HK-2 (cell line): ENCODE results near the gene SPG11.
A peak's percentile ranks its signal among the peaks of the same experiment; 100 is the strongest.

Source experiments
- DNase-seq: peaks from one replicate; pipeline ENCODE4 v3.0.0-alpha.2; 2018; ENCODE audit not compliant: unreplicated experiment

SPG11 gene

DNA sequence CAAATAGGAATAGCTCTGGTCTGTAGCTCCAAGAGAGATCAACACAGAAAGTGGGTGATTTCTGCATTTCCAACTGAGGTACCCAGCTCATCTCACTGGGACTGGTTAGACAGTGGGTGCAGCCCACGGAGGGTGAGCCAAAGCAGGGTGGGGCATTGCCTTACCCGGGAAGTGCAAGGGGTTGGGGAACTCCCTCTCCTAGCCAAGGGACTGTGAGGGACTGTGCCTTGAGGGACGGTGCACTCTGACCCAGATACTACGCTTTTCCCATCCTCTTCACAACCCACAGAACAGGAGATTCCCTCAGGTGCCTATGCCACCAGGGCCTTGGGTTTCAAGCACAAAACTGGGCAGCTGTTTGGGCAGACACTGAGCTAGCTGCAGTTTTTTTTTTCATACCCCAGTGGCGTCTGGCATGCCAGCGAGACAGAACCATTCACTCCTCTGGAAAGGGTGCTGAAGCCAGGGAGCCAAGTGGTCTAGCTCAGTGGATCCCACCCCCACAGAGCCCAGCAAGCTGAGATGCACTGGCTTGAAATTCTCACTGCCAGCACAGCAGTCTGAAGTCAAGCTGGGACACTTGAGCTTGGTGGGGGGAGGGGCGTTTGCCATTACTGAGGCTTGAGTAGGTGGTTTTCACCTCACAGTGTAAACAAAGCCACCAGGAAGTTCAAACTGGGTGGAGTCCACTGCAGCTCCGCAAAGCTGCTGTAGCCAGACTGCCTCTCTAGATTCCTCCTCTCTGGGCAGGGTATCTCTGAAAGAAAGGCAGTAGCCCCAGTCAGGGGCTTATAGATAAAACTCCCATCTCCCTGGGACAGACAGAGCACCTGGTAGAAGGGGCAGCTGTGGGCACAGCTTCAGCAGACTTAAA, 19.6 kb upstream of the SPG11 start:
- peak; percentile 28 for DNase-seq

DNA sequence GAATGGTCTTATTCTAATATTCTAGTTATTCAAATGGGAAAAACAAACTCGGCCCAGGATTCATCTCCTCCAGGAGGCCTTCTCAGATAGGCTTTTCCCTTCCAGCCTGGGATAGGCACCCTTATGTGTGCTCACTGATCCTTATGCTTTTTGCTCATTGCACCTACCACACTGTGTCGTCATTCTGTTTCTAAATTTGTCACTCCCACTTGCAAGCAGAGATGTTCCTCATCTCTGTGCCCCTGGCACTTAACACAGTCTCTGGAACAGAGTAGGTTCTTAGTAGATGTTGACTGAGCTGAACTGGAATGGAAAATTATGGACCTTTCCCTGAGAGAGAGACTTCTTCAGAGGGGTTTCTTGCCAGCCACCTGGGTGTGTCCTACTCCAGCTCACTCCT, 18.7 kb upstream of the SPG11 start:
- DNase-seq = no peak

DNA sequence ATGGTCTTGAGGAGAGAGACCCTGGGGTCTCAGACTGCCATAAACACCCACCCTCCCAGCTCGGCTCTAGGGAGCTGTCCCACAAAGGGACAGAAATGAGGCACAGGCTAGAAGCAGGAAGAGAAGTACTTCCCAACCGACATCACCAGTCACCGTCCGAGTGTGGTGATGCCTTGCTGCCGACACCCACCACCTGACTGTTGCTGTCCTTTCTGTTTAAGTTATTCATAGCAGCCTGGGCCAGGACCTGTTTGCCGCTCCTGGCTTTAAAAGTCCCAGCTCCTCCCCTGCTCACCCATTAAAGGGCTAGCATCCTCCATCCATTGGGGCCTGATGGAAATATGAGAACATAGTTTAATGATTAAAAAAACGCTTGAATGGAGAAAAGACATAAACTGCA, 13.2 kb upstream of the SPG11 start:
- no peak for DNase-seq

DNA sequence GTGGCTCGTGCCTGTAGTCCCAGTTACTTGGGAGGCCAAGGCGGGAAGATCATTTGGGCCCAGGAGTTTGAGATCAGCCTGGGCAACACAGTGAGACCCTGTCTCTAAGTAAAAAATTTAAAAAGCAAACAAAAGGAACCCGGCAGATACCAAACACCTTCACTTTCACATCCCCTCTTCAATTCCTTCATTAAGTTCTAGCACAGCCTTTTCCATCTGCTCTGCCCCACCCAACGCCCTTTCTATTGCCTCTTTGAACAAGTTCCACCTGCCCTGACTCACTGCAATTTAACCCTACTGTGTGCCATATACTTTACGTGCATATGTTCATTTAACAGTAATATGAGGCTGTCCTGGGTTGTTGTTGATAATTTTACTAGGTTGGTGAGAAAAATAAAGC, 12.4 kb upstream of the SPG11 start:
- no peak for DNase-seq

DNA sequence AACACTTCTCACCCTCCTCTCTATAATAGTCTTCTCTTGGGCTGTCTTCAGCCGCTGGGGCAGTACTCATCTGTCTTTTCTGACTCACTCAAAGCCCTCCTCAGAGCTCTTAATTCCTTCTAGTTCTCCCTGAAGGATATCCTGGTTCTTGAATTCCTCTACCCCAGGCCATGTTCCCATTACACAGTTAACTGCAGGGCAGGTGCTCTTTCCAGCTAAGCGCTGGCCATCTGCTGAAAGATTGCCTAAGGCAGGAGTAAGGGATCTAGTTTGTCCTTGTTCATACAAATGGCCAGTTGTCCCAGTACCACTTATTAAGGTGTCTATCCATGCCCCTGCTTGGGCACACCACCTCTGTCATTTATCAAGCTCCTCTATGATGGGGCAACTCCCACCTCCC, 10.2 kb upstream of the SPG11 start:
- no peak for DNase-seq

DNA sequence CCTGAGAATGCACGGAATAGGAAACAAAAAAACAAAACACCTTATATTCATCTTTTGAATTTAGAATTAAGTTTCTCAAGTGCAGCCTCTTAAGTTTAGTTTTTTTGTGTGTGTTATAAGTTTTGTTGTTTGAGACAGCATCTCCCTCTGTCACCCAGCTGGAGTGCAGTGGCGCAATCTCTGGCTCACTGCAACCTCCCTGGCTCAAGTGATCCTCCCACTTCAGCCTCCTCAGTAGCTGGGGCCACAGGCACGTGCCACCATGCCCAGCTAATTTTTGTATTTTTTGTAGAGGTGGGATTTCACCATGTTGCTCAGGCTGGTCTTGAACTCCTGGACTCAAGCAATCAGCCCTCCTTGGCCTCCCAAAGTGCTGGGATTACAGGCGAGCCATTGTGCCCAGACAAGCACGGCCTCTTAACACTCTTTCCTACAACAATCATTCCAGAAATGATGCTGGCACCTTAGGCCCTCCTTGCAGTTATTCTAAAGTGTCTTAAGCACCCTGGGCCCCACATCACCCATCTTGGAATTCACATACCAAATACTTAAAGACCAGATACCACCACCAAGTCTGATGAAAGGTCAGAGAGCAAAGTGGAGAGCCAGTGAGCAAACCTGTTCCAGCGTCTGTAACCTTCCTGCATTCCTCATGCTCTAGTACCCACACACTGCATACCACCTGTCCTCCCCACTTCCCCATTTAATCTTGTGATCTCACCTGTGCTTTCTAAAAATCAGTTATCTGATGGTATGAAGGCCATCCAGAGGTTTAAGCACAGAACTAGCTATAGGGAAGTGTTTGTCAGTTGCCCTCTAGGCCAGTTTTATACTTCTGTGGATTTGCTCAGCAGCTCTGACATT, 6.9 kb upstream of the SPG11 start:
- DNase-seq = no peak

DNA sequence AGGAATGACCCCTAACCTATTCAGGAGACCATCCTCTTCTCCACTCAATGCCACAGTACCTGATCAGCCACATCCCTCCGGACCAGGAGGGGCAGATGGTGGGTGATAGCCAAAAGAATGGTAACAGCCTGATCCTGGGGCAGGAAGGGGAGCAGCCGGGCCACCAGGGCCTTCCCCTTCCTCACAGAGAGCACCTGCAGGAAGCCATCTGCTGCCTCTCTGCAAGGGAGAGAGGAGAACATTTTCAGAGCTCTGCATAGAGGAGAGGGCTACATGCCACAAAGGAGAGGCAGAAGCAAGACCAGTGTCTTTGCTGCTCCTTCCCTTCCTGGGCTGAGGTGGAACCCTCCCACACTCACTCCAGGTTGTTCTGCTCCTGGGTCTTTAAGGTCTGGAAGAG, 5.5 kb upstream of the SPG11 start:
- no peak for DNase-seq

DNA sequence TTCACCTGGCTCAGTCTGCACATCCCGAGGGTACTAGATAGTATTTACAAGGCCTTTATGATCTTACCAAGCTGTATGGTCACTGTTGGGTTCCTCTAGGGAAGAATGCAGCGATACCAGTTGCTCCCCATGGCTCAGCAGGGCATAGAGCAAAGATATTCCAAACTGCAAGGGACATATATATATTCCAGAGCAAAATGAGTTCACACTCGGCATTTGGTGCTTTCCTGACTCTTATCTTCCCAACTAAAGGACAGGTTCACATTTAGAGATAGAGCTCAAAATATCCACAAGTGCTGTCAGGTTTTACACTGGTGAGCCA, 3.5 kb upstream of the SPG11 start:
- DNase-seq = no peak

DNA sequence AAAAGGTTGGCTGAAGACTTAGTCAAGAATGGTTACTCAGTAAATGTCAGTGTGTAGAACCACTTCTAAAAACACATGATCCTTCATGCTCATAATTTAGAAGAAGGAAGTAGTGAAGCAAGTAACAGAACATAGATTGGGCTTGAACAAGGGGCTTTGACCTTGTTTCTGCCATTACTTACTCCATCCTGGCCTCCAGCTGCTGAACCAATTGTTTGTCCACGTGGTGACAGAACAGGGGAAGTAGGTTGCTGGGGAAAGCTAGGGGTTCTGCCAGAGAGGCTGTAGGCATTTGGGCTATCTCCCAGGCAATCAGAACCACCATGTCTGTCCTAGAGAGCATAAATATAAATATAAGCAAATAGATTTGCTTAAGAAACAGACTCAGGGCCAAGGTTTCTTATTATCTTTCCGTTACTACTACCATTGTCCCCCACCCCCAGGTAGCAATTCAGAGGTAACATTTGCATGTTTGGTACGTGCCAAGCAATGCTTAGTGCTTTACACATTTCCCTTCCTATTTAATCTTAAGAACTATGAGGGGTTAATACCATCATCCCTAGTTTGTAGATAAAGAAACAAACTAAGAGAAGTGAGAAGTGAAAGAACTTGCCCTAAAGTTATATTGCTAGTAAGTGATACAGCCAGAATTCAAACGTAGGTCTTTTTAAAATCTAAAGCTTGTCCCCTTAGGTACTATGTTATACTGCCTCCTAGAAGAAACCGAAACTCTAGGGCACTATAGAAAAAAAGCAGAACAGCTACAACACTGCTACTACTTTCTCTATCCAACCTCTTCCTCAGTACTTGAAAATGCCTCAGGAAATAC, 3.0 kb upstream of the SPG11 start:
- no peak for DNase-seq

DNA sequence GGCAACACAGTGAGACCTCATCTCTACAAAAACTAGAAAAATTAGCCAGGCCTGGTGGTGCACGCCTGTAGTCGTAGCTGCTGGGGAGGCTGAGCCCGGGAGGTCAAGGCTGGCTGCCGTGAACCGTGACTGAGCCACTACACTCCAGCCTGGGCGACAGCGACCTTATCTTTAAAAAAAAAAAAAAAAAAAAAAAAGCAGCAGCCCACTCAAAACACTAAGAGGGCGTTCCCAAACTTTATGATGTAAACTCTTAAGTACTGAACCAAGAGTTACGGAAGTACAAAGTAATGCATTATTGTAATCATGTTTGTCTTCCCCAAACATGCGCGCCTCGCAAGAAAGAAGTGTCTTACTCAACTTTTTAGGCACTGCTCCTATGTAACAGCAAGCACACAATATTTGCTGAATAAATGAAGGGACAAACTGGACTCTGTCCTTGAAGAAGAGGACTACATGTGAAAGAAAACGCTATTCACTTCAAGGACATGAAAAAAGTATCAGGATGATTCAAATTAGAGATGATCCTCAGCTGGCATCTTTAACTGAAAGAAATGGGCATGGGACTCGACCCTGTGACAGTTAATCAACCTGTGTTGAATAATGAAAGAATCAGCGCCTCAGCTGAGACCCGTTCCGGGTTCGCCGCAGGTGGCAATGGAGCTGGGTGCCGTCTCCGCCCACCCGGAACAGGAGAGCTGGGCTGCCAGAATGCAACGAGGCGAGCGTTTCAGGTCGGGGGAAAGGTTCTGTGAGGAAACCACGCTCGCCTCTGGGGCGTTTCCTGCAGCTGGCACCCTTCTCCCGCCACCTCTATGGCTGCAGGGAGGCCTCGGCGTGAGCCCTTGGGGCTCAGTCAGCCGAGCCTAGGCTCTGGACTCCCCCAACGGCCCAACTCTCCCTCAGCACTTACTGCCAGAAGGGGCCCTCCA, 718 bp downstream of the SPG11 start:
- DNase-seq = peak; percentile 67

DNA sequence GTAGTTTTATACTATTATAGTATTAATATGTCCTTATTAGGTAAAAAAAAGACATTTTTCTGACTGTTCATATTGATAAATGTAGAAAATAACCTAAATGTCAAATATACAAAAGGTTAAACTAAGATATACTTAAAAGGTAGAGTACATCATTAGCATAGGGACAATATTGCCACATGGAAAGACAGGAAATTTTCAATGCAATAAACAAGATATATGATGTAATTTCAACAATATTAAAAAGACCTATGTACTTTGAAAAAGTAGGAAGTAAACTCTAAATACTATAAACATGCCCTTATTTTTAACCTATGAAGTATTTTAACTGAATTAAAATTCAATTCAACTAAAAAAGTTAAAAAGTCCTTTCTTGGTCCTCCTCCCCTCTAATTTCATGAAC, 1.9 kb downstream of the SPG11 start:
- DNase-seq = no peak

DNA sequence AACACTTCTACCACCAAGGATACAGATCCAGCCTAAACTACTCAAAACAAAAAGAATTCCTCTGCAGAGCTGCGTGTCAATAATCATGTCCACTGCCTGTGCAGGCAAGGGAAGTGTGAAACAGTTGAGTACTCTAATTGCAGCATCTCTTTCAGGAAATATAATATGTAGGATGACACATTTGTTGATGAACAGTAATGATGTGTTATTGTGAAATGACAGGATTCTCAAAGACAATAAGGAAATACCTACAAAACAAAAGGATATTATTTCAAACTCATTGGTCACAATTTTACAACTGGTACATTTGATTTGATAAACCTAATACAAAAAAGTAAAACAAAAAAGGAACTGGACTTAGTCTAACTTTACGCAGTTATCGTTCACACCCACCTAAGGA, 4.4 kb downstream of the SPG11 start:
- DNase-seq = no peak

DNA sequence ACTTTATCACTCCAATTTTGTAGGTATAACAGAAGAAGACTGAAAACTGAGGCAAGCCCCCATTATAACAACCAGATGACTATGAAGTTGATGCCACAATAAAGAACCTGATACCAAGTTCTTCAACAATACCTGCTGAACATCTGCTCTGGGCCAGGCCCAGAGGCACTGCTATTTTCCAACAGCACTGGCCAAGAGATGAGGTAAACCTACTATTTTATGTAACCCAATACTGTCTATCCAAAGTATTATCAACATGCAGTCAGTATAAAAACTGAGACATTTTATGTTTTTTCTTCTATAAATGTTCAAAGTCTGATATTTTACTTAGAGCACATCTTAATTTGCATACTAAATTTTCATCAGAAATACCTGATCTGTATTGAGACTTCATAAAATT, 6.1 kb downstream of the SPG11 start:
- no peak for DNase-seq

DNA sequence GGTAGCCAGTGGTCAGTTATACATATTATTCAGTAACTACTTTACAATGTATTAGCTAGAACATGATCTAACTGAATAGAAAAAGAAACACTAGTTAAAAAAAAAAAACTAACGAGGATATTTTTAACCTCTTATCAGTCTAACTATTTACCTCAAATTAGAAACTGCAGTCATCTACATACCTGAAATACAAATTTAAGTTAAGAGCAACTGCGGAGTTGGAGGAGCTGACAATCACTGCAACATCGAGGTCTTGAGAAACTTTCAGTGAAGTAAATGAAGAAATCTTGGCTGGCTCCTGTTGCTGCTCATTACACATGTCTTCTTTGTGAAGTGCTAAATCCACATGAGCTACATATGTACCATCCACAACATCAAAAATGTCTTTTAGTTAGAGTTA, 6.5 kb downstream of the SPG11 start:
- DNase-seq = no peak

DNA sequence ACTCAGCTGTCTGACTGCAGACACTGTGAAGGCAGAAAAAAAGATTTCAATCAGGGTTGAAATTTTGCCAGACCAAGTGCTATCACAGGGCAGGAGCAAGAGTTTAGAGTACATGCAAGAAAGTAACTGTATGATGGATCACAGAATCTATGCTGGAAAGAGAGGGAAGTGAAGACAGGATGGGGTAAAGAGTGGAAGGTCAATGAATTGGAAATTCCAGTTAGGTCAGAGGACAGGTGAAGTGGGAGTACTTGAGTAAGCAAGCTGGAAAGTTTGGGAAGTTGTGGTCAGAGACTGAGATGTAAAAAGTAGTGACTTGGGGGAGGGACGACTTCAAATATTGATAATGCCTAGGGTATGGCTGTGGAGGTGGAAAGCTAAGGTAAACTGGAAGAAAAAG, 7.2 kb downstream of the SPG11 start:
- DNase-seq = no peak

DNA sequence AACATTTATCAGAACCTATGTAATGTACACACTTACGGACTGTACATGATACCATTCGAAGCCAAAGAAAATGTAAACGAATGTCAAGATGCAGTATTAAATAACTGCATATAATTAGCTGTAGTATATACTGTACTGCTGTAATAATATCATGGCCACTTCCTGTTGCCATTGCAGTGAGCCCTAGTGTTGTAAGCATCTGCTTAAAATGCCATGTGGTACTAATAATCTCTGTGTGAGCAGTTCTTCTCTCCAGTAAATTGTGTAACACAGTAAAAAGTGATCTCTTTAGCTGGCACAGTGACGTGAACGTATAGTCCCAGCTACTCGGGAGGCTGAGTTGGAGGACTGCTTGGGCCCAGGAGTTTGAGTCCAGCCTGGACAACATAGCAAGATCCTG, 8.6 kb downstream of the SPG11 start:
- DNase-seq = no peak

DNA sequence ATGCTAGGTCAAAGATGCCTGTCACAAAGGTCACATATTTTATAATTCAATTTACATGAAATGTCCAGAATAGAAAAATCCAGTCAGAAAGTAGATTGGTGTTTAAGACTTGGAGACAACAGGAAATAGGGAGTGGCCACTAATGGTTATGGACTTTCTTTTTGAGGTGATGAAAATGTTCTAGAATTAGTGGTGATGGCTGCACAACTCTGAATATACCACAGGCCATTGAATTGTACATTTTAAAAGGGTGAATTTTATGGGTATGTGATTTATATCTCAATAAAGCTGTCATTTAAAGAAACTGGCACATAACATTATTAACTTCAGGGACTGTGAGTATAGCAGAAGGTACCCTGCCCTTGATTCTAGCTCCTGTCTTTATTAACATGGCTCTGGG, 15.8 kb downstream of the SPG11 start:
- DNase-seq = no peak

DNA sequence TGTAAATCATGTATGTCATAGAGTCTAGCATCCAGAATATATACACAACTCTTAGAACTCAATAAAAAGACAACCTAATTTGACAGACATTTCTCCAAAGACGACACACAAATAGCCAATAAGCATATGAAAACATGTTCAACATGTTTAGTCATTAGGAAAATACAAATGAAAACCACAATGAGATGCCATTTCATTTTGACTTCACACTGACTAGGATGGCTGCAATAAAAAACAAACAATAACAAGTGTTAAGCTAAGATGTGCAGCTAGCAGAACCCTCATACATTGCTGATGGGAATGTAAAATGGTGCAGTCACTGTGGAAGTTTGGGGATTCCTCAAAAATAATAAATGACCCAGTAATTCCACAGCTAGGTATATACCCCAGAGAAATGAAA, 16.4 kb downstream of the SPG11 start:
- no peak for DNase-seq

DNA sequence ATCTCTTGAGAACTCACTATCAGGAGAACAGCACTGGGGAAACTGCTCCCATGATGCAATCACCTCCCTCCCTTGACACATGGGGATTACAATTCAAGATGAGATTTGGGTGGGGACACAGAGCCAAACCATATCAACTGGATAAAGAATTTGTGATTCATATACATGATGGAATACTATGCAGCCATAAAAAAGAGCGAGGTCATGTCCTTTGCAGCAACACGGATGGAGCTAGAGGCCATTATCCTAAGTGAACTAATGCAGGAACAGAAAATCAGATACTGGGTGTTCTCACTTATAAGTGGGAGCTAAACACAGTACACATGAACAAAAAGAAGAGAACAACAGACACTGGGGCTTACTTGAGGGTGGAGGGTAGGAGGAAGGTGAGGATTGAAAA, 17.0 kb downstream of the SPG11 start:
- DNase-seq = no peak

DNA sequence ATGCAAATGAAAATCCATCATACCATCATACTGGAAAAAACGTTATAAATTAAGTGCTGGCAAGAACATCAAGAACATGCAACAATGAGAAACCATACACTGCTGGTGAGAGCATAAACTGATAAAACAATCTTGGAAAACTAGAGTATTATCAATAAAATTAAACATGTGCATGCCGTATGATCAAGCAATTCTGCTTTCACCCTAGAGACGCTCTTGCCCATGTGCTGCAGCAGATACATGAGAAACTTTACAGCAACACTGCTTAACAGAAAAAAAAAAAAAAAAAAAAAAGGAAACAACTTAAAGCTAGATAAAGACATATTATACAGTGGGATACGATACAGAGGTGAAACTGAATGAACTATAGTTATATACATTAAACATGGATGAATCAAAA, 21.8 kb downstream of the SPG11 start:
- no peak for DNase-seq

DNA sequence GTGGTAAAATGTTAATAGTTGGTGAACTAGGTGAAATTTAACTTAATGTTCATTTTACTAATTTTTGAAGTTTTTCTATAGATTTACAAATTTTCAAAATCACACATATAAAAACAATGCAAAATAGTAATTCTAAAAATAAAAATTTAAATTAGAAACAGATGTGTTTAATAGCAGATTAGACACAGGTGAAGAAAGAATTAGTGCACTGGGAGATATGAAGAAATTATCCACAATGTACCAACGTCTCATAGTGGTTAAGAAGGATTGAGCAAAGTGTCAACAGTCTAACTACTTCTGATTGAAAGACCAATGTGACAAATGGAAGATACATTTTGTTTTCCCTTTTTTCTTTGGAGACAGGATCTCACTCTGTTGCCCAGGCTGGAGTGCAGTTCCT, 26.5 kb downstream of the SPG11 start:
- DNase-seq = no peak
